ENCODE data around the gene NPIPA8. TPM values are rescaled to one million over a fixed set of nuclear protein-coding genes. Genes with fewer than 3 reads are reported as not detected.
"Not testable (repeated sequence)": the region's sequence is repeated elsewhere in the genome, so short reads cannot be mapped to it uniquely, and the experiment has no call there.

The NPIPA8 gene
- 0.68 to 5.9 TPM (median 0.88 TPM) in 3 replicates for polyA plus RNA-seq
- polyA plus RNA-seq (2011; ENCODE audit: low read depth), result 24.5 TPM
- polyA plus RNA-seq (2011; cell fraction: cytosol; rRNA removed), result 2.4 and 2.9 TPM in 2 replicates
- 18.5 and 20.2 TPM in 2 replicates for polyA plus RNA-seq (2011; cell fraction: nucleus; rRNA removed)
- 2.0 and 6.0 TPM in 2 replicates for polyA plus RNA-seq (2012; ENCODE audit: low replicate concordance)
- not detected in 3 replicates for polyA minus RNA-seq
- not detected for polyA minus RNA-seq (2011; cell fraction: cytosol; rRNA and poly(A)+ RNA removed)
- 0.42 and 0.93 TPM in 2 replicates for polyA minus RNA-seq (2011; cell fraction: nucleus; rRNA and poly(A)+ RNA removed)

DNA sequence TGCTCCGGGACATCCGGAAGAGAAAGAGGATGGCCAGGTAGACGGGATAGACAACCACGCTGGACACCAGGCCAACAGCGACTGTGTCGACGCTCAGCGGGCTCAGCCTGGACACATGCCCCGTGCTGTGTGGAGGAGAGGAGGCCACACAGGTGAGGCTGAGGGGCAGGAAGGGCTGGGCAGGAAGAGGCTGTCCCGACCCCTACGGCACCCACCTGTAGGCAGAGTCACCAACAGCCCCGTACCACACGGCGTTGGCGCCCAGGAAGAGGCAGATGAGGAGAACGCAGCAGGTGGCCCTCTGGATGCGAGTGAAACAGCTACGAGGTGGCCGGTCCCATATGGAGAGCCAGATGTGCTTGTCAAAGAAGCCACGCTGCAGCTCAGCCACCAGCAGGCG is at the start of gene NPIPA8:
Gene NPIPA8 (minus strand): TSS at position 101 of the 400 bp plus-strand sequence. CDS start 4,074 bp downstream, outside the sequence.
- H3K4me3 ChIP-seq (ENCODE audit: control insufficient read depth in 2 of 3, extremely low read depth in 1 of 3, insufficient read depth in 2 of 3, low read depth in 1 of 3, low read length in 3 of 3); H3K79me2 ChIP-seq (ENCODE audit: control insufficient read depth, insufficient read depth, low read length); H2AFZ ChIP-seq (ENCODE audit: control insufficient read depth, low read length); H3K27me3 ChIP-seq (ENCODE audit: control insufficient read depth, extremely low read depth, insufficient read depth, low read length); H3K4me1 ChIP-seq (ENCODE audit: control insufficient read depth, extremely low read depth, insufficient read depth, low read length); DNase-seq (ENCODE audit: low read depth, low spot score); H3K36me3 ChIP-seq (ENCODE audit: control insufficient read depth in 2 of 2, extremely low read depth in 1 of 2, insufficient read depth in 2 of 2, low read length in 2 of 2); FAIRE-seq; H4K20me1 ChIP-seq (ENCODE audit: control insufficient read depth, extremely low read depth, insufficient read depth, low read length); H3K9me1 ChIP-seq (ENCODE audit: control insufficient read depth, extremely low read depth, insufficient read depth, low read length); H3K9me3 ChIP-seq (ENCODE audit: control insufficient read depth, low read depth, low read length); H3K9ac ChIP-seq (ENCODE audit: control insufficient read depth, extremely low read depth, insufficient read depth, low read length); H3K4me2 ChIP-seq (ENCODE audit: control insufficient read depth, extremely low read depth, insufficient read depth, low read depth, low read length); dilution Hi-C loops (cut with MboI; ENCODE audit: extremely low pct_ligation_motif_present, low sequenced_read_pairs); H3K27ac ChIP-seq (ENCODE audit: control insufficient read depth, insufficient read depth, low read length): not testable (repeated sequence)

DNA sequence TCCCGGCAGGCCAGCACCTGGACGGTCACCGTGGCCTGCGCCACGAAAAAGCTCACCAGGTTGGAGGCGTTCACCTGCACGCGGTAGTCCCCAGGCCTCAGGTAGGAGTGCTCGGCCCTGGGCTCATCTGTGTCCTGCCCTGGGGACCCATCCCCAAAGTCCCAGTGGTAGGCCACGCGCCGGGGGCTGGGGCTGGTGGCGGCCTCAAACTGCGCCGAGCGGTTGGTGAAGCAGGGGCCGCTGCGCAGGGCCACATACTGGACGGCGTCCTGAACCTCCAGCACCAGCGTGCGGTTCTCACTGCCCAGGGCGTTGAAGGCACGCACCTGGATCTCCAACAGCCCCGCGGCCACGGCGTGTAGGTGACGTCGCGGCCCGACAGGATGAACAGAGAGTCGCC is 48.7 kb upstream of the NPIPA8 start:
- H4K20me1 ChIP-seq (ENCODE audit: control insufficient read depth, extremely low read depth, insufficient read depth, low read length); dilution Hi-C loops (cut with MboI; ENCODE audit: extremely low pct_ligation_motif_present, low sequenced_read_pairs); H3K79me2 ChIP-seq (ENCODE audit: control insufficient read depth, insufficient read depth, low read length); H3K27ac ChIP-seq (ENCODE audit: control insufficient read depth, insufficient read depth, low read length); H3K9me3 ChIP-seq (ENCODE audit: control insufficient read depth, low read depth, low read length); H3K36me3 ChIP-seq (ENCODE audit: control insufficient read depth in 2 of 2, extremely low read depth in 1 of 2, insufficient read depth in 2 of 2, low read length in 2 of 2); H3K4me1 ChIP-seq (ENCODE audit: control insufficient read depth, extremely low read depth, insufficient read depth, low read length); H3K4me3 ChIP-seq (ENCODE audit: control insufficient read depth in 2 of 3, extremely low read depth in 1 of 3, insufficient read depth in 2 of 3, low read depth in 1 of 3, low read length in 3 of 3); DNase-seq (ENCODE audit: low read depth, low spot score); H3K4me2 ChIP-seq (ENCODE audit: control insufficient read depth, extremely low read depth, insufficient read depth, low read depth, low read length); H3K9ac ChIP-seq (ENCODE audit: control insufficient read depth, extremely low read depth, insufficient read depth, low read length); H3K9me1 ChIP-seq (ENCODE audit: control insufficient read depth, extremely low read depth, insufficient read depth, low read length); FAIRE-seq; H2AFZ ChIP-seq (ENCODE audit: control insufficient read depth, low read length); H3K27me3 ChIP-seq (ENCODE audit: control insufficient read depth, extremely low read depth, insufficient read depth, low read length): not testable (repeated sequence)

DNA sequence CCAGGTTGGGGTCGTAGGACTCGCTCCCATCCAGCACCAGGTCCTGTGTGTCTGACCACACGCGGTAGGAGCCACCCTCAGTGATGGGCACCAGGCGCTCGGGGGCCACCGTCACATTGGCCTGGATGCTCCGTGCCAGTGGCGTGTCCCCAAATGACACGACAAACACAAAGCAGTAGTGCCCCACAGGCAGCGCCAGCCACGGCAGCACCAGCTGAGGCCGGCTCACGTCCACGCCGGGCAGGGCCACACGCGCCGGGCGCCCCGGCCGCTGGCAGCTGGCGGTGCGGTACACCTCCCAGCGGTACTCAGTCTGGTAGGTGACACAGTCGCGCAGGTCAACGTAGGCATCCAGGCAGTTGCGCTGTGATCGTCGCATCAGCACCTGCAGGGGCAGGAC is 48.3 kb upstream of the NPIPA8 start:
- H3K9me1 ChIP-seq (ENCODE audit: control insufficient read depth, extremely low read depth, insufficient read depth, low read length); H3K27ac ChIP-seq (ENCODE audit: control insufficient read depth, insufficient read depth, low read length); H4K20me1 ChIP-seq (ENCODE audit: control insufficient read depth, extremely low read depth, insufficient read depth, low read length); H3K36me3 ChIP-seq (ENCODE audit: control insufficient read depth in 2 of 2, extremely low read depth in 1 of 2, insufficient read depth in 2 of 2, low read length in 2 of 2); H3K79me2 ChIP-seq (ENCODE audit: control insufficient read depth, insufficient read depth, low read length); H3K4me2 ChIP-seq (ENCODE audit: control insufficient read depth, extremely low read depth, insufficient read depth, low read depth, low read length); H3K9ac ChIP-seq (ENCODE audit: control insufficient read depth, extremely low read depth, insufficient read depth, low read length); dilution Hi-C loops (cut with MboI; ENCODE audit: extremely low pct_ligation_motif_present, low sequenced_read_pairs); H3K9me3 ChIP-seq (ENCODE audit: control insufficient read depth, low read depth, low read length); H3K4me3 ChIP-seq (ENCODE audit: control insufficient read depth in 2 of 3, extremely low read depth in 1 of 3, insufficient read depth in 2 of 3, low read depth in 1 of 3, low read length in 3 of 3); H2AFZ ChIP-seq (ENCODE audit: control insufficient read depth, low read length); H3K27me3 ChIP-seq (ENCODE audit: control insufficient read depth, extremely low read depth, insufficient read depth, low read length); FAIRE-seq; H3K4me1 ChIP-seq (ENCODE audit: control insufficient read depth, extremely low read depth, insufficient read depth, low read length); DNase-seq (ENCODE audit: low read depth, low spot score): not testable (repeated sequence)

DNA sequence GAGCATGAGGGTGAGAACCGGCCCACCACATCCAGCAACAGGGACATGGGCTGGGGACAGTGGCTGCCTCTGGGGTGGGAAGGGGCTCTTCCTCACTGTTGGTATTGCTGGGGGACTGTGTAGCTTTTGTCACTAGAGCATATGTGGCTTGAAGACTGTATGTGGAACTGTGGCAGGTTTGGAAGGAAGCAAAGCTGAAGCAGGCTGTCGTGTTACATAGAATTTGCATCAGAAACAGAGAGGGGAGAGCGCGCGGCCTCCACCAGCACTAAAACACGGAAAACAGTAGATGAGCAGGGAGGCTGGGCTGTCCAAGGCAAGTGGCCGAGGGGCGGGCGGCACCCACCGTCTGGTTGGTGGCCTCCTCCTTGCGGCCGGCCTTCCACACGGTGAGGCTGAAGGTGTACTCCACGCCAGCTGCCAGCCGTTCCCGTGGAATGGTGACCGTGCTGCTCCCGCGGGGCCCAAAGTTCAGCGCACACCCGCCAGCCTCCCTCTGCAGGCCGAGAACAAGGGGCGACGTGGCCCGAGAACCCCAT is 47.6 kb upstream of the NPIPA8 start:
- H3K4me1 ChIP-seq (ENCODE audit: control insufficient read depth, extremely low read depth, insufficient read depth, low read length); H3K4me2 ChIP-seq (ENCODE audit: control insufficient read depth, extremely low read depth, insufficient read depth, low read depth, low read length); H3K36me3 ChIP-seq (ENCODE audit: control insufficient read depth in 2 of 2, extremely low read depth in 1 of 2, insufficient read depth in 2 of 2, low read length in 2 of 2); H3K9ac ChIP-seq (ENCODE audit: control insufficient read depth, extremely low read depth, insufficient read depth, low read length); H3K4me3 ChIP-seq (ENCODE audit: control insufficient read depth in 2 of 3, extremely low read depth in 1 of 3, insufficient read depth in 2 of 3, low read depth in 1 of 3, low read length in 3 of 3); FAIRE-seq; DNase-seq (ENCODE audit: low read depth, low spot score); dilution Hi-C loops (cut with MboI; ENCODE audit: extremely low pct_ligation_motif_present, low sequenced_read_pairs); H3K9me1 ChIP-seq (ENCODE audit: control insufficient read depth, extremely low read depth, insufficient read depth, low read length); H3K9me3 ChIP-seq (ENCODE audit: control insufficient read depth, low read depth, low read length); H4K20me1 ChIP-seq (ENCODE audit: control insufficient read depth, extremely low read depth, insufficient read depth, low read length); H2AFZ ChIP-seq (ENCODE audit: control insufficient read depth, low read length); H3K27ac ChIP-seq (ENCODE audit: control insufficient read depth, insufficient read depth, low read length); H3K27me3 ChIP-seq (ENCODE audit: control insufficient read depth, extremely low read depth, insufficient read depth, low read length); H3K79me2 ChIP-seq (ENCODE audit: control insufficient read depth, insufficient read depth, low read length): not testable (repeated sequence)

- dilution Hi-C loops (cut with MboI; ENCODE audit: extremely low pct_ligation_motif_present, low sequenced_read_pairs); H3K4me2 ChIP-seq (ENCODE audit: control insufficient read depth, extremely low read depth, insufficient read depth, low read depth, low read length); DNase-seq (ENCODE audit: low read depth, low spot score); H2AFZ ChIP-seq (ENCODE audit: control insufficient read depth, low read length); H3K4me3 ChIP-seq (ENCODE audit: control insufficient read depth in 2 of 3, extremely low read depth in 1 of 3, insufficient read depth in 2 of 3, low read depth in 1 of 3, low read length in 3 of 3); H3K9me1 ChIP-seq (ENCODE audit: control insufficient read depth, extremely low read depth, insufficient read depth, low read length); H3K4me1 ChIP-seq (ENCODE audit: control insufficient read depth, extremely low read depth, insufficient read depth, low read length); H3K36me3 ChIP-seq (ENCODE audit: control insufficient read depth in 2 of 2, extremely low read depth in 1 of 2, insufficient read depth in 2 of 2, low read length in 2 of 2); H3K27me3 ChIP-seq (ENCODE audit: control insufficient read depth, extremely low read depth, insufficient read depth, low read length); FAIRE-seq; H4K20me1 ChIP-seq (ENCODE audit: control insufficient read depth, extremely low read depth, insufficient read depth, low read length); H3K79me2 ChIP-seq (ENCODE audit: control insufficient read depth, insufficient read depth, low read length); H3K27ac ChIP-seq (ENCODE audit: control insufficient read depth, insufficient read depth, low read length); H3K9ac ChIP-seq (ENCODE audit: control insufficient read depth, extremely low read depth, insufficient read depth, low read length); H3K9me3 ChIP-seq (ENCODE audit: control insufficient read depth, low read depth, low read length): not testable (repeated sequence)
These were observed 46.2 kb upstream of the NPIPA8 start for GRCh38 chr16:18382696-18383095.

Measured in keratinocyte (primary cell).